Colonic mucosa (tissue), 4 donors: ENCODE data around the gene SEC24B. TPM values are rescaled to one million over a fixed set of nuclear protein-coding genes. Genes with fewer than 3 reads are reported as not detected.
A peak's percentile ranks its signal among the peaks of the same experiment; 100 is the strongest.

ENCODE experiments used
- DNase-seq: peaks from one replicate; pipeline ENCODE4 v3.0.0-alpha.2; 2020
- H3K27ac ChIP-seq: fragments of 200-600 bp; one replicate; pipeline ENCODE4 v1.8.0; 2021
- H3K27me3 ChIP-seq: fragments of 200-600 bp; one replicate; pipeline ENCODE4 v1.8.0; 2021
- H3K36me3 ChIP-seq: fragments of 200-600 bp; one replicate; pipeline ENCODE4 v1.8.0; 2021
- H3K4me1 ChIP-seq: fragments of 200-600 bp; one replicate; pipeline ENCODE4 v1.8.0; 2021; ENCODE audit warnings: mild to moderate bottlenecking
- H3K4me3 ChIP-seq: fragments of 200-600 bp; one replicate; pipeline ENCODE4 v1.8.0; 2021
- H3K9ac ChIP-seq, 2 donors: one replicate each; pipeline ENCODE4 v1.7.0; 2013; ENCODE audit warnings: control low read depth in 2 of 2, low read depth in 2 of 2, low read length in 2 of 2
- H3K9me3 ChIP-seq: fragments of 200-600 bp; one replicate; pipeline ENCODE4 v1.8.0; 2021
- intact Hi-C: fragments of 100-400 bp; cut with DNase I; formaldehyde crosslinking; loops from one replicate; pipeline ENCODE4 v1.14.1; 2022
- total RNA-seq, 2 donors: library from RNA; stranded (reverse); fragmentation: NEBNext Ultra II Directional in 1 of 2; extraction: Animal tissue kit (Norgen Biotek cat#: 25700) in 1 of 2; gene quantifications; one replicate each; pipeline ENCODE4 v1.2.1, GENCODE V29; 2021
- TF ChIP-seq, protein P1 (sequence below): fragments of 200-600 bp; IDR thresholded peaks from one replicate; pipeline ENCODE4 v1.8.0; 2022; ENCODE audit warnings: antibody characterized with exemption, mild to moderate bottlenecking
- donor health status: healthy.
- donor health status: DM: no; HTN: no; CAD: no.
- donor health status: DM: no; HTN: no; CAD: no.

The SEC24B gene
- total RNA-seq, 2 donors from 2014 or later, result 26.5 to 39.5 TPM

DNA sequence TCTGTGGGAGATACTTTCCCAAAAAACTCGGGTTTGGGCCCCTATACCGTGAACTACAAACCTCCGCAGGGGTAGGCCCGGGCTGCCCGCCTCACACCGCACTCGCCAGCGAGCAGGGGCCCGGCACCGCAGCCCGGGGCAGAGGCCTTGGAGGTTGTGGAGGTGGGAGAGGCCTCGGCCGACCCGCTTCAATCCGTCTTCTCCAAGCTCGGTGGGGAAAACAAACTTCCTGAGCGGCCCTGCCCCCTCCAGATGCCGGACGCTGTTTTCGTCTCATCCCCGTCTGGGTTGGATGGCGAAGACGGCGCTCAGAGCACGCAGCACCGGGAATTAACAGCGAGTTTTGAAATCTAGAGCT lies 126.0 kb downstream of the SEC24B start:
- Histone ChIP-seq H3K4me1 (no peaks in the 10 kb centered on the region), H3K9me3 (no peaks in the 10 kb centered on the region), H3K36me3 (no peaks in the 10 kb centered on the region), H3K27me3 (no peaks in the 10 kb centered on the region), H3K4me3 (peak overlapping the region; percentile 84), H3K27ac (peak overlapping the region; percentile 91), H3K9ac (peak overlapping the region; percentile 59 to 78)
- TF ChIP-seq, protein P1, sequence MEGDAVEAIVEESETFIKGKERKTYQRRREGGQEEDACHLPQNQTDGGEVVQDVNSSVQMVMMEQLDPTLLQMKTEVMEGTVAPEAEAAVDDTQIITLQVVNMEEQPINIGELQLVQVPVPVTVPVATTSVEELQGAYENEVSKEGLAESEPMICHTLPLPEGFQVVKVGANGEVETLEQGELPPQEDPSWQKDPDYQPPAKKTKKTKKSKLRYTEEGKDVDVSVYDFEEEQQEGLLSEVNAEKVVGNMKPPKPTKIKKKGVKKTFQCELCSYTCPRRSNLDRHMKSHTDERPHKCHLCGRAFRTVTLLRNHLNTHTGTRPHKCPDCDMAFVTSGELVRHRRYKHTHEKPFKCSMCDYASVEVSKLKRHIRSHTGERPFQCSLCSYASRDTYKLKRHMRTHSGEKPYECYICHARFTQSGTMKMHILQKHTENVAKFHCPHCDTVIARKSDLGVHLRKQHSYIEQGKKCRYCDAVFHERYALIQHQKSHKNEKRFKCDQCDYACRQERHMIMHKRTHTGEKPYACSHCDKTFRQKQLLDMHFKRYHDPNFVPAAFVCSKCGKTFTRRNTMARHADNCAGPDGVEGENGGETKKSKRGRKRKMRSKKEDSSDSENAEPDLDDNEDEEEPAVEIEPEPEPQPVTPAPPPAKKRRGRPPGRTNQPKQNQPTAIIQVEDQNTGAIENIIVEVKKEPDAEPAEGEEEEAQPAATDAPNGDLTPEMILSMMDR, result no peak
- intact Hi-C loops, result loop anchor here (10.0 kb wide), 1 partner anchor 125 kb away; the partner anchor contains the start of gene SEC24B
- DNase-seq, result peak; percentile 42

DNA sequence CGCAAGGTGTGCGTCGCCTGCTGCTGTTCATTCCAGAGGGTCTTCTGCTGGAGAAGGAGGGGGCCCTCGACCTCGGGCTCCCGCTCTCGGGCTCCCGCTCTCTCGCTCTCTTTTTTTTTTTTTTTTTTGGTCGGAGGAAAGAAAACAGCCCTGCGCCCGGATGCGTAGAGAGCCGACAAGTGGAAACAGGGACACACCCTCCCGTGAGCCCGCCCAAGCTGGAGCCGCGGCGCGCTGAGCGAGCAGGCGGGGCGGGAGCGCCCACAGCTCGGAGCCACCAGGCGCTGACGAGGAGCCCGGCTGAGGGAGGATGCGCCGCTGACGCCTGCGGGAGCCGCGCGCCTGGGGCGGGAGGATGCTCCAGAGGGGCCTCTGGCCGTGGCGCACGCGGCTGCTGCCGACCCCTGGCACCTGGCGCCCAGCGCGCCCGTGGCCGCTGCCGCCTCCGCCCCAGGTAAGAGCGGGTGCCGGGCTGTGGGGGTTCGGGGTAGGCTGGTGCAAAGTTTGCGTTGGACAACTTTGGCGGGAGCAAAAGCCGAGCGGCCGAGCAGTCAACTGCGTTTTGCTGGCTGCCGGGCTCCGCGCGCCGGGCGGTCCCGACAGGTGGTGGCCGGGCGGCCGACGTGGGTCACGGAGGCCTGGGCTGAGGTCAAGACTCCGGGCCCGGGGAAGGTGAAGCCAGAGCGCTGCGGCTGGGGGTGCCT lies 126.5 kb downstream of the SEC24B start, which contains the start of gene MCUB:
Gene MCUB (plus strand): TSS at position 264 of the 704 bp plus-strand sequence. CDS start 92 bp downstream, at position 356.
- no peaks in the 10 kb centered on the region for H3K27me3 ChIP-seq
- DNase-seq, result peak; percentile 90
- TF ChIP-seq, protein P1, result no peak
- peak within 1 kb of the TSS; percentile 76 to 78 for H3K9ac ChIP-seq
- intact Hi-C loops, result loop anchor here (10.0 kb wide), 2 partner anchors 125 to 255 kb away; partner anchors contain the start of genes GAR1 and SEC24B
- no peaks in the 10 kb centered on the region for H3K9me3 ChIP-seq
- H3K4me3 ChIP-seq, result peak within 1 kb of the TSS; percentile 84
- peak within 1 kb of the TSS; percentile 91 for H3K27ac ChIP-seq
- H3K4me1 ChIP-seq, result no peaks in the 10 kb centered on the region
- no peaks in the 10 kb centered on the region for H3K36me3 ChIP-seq

DNA sequence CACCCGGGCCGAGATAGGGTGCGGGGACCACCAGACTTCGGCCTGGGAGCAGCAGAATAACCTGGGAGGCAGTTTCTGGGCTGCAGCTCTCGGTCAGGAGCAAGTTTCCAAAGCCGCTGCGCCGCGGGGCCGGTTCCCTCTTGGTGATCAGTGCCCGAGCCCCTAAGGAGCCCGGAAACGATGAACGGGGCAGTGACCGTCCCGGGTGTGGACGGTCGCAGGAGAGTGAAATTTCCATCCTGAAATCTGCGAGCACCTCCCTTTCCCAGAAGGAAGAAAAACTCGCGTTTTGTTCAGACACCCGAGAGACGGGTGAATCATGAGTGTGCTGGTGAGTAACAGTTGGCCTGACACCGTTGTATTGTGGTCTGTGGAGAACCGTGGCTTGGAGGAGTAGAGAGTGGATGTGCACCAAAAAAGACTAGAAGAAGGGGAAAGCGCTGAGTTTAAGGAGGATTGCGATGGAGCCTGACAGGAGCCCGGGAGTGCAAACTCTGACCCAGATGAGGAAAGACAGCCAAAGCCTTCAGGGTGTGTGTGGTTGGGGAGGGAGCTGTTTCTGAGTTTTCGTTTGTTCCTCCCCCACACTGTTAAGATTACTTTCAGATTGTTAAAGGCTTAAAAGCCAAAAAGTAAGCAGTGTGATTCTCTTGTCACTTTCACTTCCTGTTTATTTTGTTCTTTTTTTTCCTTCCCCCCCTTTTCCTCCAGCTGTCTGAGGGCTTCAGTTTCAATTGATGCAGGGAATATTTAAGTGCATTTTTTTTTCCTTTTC lies 127.3 kb downstream of the SEC24B start:
- Histone ChIP-seq H3K4me1 (no peaks in the 10 kb centered on the region), H3K4me3 (peak overlapping the region; percentile 84), H3K27ac (peak overlapping the region; percentile 91), H3K36me3 (no peaks in the 10 kb centered on the region), H3K27me3 (no peaks in the 10 kb centered on the region), H3K9ac (peak overlapping the region; percentile 76 to 78), H3K9me3 (no peaks in the 10 kb centered on the region)
- TF ChIP-seq, protein P1, result no peak
- intact Hi-C loops, result loop anchor here (10.0 kb wide), 1 partner anchor 254 kb away; the partner anchor contains the start of gene GAR1
- DNase-seq, result peak; percentile 48

DNA sequence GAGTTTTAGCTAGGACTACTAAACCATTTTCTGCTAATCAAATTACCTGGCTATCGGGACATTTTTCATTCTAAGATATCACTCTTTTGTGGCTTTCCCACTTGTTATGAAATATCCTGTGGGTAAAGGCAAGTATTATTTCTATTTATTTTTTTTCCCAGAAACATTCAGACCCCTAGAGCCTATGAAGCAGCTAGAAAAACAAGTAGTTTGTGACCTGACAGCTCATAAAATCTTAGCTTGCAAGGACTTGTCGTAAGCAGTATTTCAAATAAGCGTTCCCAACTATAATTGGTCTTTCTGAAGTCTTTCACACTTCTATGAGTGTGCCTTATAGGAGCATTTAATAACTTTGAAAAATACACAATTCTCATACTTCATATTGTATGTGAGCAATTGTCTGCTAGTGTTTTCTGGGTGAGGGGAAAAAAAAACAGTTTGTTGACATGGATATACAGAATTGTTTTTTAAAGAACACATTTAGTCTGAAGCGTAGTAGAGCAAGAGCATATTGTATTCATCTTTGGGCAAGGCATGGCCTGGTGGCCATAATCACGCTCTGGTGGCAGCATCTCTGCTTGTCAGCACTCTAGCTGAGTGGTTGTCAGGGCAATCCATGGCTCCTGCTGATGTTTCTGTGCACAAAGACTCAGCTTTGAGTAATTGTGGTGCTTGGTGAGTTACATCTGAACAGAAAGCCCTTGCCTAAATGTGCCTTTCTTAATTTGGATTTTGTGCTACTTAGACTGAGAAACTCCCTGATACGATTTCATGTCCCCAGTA lies 129.0 kb downstream of the SEC24B start:
- TF ChIP-seq, protein P1, result no peak
- Histone ChIP-seq H3K27ac (no peak overlapping the region), H3K9ac (no peak overlapping the region), H3K9me3 (no peaks in the 10 kb centered on the region), H3K4me3 (no peak overlapping the region), H3K27me3 (no peaks in the 10 kb centered on the region), H3K36me3 (no peaks in the 10 kb centered on the region), H3K4me1 (no peaks in the 10 kb centered on the region)
- no peak for DNase-seq
- intact Hi-C loops, result loop anchor here (10.0 kb wide), 1 partner anchor 252 kb away; the partner anchor contains the start of gene GAR1

DNA sequence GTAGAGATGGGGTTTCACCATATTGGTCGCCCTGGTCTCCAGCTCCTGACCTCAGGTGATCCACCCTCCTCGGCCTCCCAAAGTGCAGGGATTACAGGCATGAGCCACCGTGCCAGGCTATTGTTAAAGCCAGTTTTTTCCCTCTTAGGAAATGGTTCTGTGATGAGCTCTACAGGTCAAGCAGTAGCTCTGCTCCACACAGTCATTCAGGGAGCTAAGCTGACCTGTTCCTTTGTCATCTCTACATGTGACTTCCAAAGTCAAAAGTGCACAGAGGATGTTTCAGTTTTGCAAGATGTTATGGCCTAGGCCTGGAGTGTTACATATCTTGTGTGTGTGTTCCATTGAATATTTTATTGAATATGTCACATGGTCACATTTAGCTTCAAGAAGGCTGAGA lies 137.9 kb downstream of the SEC24B start:
- intact Hi-C loops, result loop anchor here (10.0 kb wide), 1 partner anchor 147 kb away; no protein-coding TSS in a partner anchor
- H3K27ac ChIP-seq, result no peak overlapping the region

More for the DNA sequence above, 137.9 kb downstream of the SEC24B start:
- Histone ChIP-seq H3K36me3 (no peaks in the 10 kb centered on the region), H3K27me3 (no peaks in the 10 kb centered on the region), H3K9ac (no peak overlapping the region), H3K9me3 (no peaks in the 10 kb centered on the region), H3K4me1 (no peaks in the 10 kb centered on the region), H3K4me3 (no peak overlapping the region)
- TF ChIP-seq, protein P1, result no peak
- no peak for DNase-seq
